ENCODE results near the gene RCE1.
A peak's percentile ranks its signal among the peaks of the same experiment; 100 is the strongest.

RCE1 gene

DNA sequence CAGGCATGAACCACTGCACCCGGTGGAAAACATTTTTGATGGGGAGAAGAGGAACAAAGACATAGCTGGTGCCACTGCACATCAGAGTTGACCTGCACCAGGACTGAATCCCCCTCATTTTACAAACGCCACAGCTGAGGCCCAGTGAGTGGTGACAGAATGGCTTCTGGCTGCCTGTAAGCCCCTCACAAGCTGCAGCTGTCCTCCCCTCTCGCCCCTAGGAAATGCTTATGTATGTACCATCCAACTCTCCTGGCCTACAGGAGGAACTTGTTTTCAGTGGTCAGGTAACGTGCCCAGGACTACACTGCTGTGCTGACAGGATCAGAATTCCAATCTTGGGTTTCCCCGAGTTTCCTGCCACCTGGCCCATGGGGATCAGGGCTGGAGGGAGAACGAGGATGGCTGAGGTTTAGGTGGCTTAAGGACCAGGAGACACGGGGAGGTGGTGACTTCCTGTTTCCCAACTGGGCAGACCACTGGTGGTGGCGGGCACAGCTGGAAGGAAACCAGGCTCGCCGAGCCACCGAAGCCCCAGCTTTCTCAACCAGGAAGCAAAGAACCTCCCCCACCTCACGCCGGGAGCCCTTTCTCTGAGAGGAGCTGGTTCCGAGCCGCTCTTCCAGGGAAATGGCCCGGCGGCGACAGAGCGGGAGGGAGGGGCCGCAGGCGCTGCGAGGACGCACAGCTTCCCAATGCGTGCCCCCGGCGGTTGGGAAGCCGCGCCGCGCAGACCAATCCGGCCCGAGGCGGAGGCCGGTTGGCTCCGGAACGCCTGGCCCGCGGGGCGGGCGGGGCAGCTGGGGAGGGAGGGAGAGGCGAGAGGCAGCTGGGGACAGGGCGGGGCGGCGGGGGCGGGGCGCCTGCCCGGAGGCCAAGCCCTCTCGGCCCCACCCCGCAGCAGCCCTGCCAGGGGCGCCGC, 12.6 kb downstream of the RCE1 start:
- TF ChIP-seq, protein P1, sequence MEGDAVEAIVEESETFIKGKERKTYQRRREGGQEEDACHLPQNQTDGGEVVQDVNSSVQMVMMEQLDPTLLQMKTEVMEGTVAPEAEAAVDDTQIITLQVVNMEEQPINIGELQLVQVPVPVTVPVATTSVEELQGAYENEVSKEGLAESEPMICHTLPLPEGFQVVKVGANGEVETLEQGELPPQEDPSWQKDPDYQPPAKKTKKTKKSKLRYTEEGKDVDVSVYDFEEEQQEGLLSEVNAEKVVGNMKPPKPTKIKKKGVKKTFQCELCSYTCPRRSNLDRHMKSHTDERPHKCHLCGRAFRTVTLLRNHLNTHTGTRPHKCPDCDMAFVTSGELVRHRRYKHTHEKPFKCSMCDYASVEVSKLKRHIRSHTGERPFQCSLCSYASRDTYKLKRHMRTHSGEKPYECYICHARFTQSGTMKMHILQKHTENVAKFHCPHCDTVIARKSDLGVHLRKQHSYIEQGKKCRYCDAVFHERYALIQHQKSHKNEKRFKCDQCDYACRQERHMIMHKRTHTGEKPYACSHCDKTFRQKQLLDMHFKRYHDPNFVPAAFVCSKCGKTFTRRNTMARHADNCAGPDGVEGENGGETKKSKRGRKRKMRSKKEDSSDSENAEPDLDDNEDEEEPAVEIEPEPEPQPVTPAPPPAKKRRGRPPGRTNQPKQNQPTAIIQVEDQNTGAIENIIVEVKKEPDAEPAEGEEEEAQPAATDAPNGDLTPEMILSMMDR (conservative IDR thresholded peaks at IDR 0.05; ENCODE audit: low read depth) = no peak

DNA sequence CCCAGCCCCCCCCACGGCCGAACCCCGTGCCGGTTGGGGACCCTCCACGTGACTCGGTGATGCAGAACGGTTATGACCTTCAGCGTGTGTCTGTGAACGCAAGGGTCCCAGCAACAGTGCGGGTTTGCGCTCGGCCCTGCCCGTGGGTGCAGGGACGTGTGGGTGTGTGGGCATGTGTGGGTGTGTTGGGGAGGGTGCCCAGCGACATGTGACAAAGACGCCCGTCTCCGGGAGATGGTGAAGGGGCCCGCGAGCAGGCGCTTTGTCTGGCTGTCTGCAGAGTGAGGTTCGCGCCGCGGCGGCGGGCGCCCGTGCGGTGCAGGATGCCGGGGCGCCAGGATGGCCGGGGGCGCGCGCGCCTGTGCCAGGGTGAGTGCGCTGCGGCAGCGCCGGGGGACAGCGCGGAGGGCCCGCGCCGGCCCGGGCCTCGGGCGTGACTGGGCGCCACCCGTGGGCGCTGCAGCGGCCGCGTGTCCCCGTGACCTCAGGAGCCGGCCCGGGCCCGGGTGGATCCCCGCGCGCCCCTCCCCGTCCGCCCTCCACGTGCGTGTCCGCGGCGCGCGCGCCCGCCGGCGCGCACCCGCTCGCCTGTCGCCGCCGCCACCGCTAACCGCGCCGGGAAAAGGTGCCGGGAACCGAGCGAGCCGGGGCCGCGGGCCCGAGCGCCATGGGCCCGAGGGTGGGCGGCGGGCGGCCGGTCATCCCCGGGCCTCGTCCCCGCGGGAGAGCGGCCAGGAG, 13.4 kb downstream of the RCE1 start, which contains the start of gene LRFN4:
LRFN4 (plus strand) TSS at position 569 of the 738 bp plus-strand sequence. CDS start 681 bp downstream, outside the sequence.
- DNase-seq (ENCODE audit: low spot score) = peak; percentile 57
- CTCF ChIA-PET = interaction anchor here (0.6 kb wide), 1 partner anchor 123 kb away, joined by 5 read pairs; no protein-coding TSS in a partner anchor
- TF ChIP-seq, protein P1 (conservative IDR thresholded peaks at IDR 0.05; ENCODE audit: low read depth) = no peak

More for the DNA sequence above, 12.6 kb downstream of the RCE1 start:
- POLR2A ChIA-PET (ENCODE audit: low non-redundant PET) = interaction anchor here (0.6 to 0.8 kb wide), 3 partner anchors 13 to 120 kb away, joined by 3 read pairs; partner anchors contain the start of gene RCE1
- peak overlapping the region; percentile 94 for H3K27ac ChIP-seq
- peak; percentile 94 for DNase-seq (ENCODE audit: low spot score)
- CTCF ChIA-PET = interaction anchor here (0.6 kb wide), 1 partner anchor 124 kb away, joined by 5 read pairs; no protein-coding TSS in a partner anchor

DNA sequence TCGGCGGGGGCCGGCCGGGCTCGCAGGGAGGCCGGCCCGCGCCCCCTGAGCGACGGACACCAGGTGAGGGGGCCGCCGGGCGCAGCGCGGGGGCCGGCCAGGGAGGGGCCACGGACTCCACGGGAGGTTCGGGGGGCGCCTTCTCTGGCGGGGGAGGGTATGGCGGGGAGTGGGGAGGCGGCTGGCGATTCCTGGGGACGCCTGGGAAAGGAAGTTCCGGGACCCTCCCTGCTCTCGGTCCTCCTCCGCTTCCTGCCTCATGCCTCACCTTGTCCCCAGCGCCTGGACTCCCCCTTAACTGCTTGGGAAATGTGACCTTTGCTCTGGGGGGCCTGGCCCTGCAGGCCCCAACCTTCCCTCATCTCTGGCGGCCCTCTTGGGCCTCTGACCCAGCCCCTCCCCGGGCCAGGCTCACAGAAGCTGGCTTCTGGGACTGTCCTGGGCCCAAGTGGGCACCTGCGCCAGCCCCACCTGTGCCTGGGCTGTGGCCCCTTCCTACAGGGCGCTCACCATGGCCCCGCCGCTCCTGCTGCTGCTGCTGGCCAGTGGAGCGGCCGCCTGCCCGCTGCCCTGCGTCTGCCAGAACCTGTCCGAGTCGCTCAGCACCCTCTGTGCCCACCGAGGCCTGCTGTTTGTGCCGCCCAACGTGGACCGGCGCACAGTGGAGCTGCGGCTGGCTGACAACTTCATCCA, 14.1 kb downstream of the RCE1 start:
- POLR2A ChIA-PET (ENCODE audit: low non-redundant PET) = no interaction called here
- DNase-seq (ENCODE audit: low spot score) = peak; percentile 27
- TF ChIP-seq, protein P1 (conservative IDR thresholded peaks at IDR 0.05; ENCODE audit: low read depth) = no peak
- CTCF ChIA-PET = no interaction called here
- H3K27ac ChIP-seq = peak overlapping the region; percentile 94

More for the DNA sequence above, 13.4 kb downstream of the RCE1 start, which contains the start of gene LRFN4:
- H3K27ac ChIP-seq = peak within 1 kb of the TSS; percentile 94
- POLR2A ChIA-PET (ENCODE audit: low non-redundant PET) = interaction anchor here (0.8 kb wide), 1 partner anchor 13 kb away, joined by 3 read pairs; the partner anchor contains the start of gene RCE1

DNA sequence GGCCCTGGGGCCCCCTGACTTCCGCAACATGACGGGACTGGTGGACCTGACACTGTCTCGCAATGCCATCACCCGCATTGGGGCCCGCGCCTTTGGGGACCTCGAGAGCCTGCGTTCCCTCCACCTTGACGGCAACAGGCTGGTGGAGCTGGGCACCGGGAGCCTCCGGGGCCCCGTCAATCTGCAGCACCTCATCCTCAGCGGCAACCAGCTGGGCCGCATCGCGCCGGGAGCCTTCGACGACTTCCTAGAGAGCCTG, 14.6 kb downstream of the RCE1 start:
- ChIA-PET CTCF (no interaction called here), POLR2A (ENCODE audit: low non-redundant PET) (no interaction called here)
- H3K27ac ChIP-seq = peak overlapping the region; percentile 94
- TF ChIP-seq, protein P1 (conservative IDR thresholded peaks at IDR 0.05; ENCODE audit: low read depth) = no peak
- no peak for DNase-seq (ENCODE audit: low spot score)

DNA sequence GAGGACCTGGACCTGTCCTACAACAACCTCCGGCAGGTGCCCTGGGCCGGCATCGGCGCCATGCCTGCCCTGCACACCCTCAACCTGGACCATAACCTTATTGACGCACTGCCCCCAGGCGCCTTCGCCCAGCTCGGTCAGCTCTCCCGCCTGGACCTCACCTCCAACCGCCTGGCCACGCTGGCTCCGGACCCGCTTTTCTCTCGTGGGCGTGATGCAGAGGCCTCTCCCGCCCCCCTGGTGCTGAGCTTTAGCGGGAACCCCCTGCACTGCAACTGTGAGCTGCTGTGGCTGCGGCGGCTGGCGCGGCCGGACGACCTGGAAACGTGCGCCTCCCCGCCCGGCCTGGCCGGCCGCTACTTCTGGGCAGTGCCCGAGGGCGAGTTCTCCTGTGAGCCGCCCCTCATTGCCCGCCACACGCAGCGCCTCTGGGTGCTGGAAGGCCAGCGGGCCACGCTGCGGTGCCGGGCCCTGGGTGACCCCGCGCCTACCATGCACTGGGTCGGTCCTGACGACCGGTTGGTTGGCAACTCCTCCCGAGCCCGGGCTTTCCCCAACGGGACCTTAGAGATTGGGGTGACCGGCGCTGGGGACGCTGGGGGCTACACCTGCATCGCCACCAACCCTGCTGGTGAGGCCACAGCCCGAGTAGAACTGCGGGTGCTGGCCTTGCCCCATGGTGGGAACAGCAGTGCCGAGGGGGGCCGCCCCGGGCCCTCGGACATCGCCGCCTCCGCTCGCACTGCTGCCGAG, 15.1 kb downstream of the RCE1 start:
- DNase-seq (ENCODE audit: low spot score) = no peak
- peak overlapping the region; percentile 94 for H3K27ac ChIP-seq
- TF ChIP-seq, protein P1 (conservative IDR thresholded peaks at IDR 0.05; ENCODE audit: low read depth) = no peak
- POLR2A ChIA-PET (ENCODE audit: low non-redundant PET) = no interaction called here
- CTCF ChIA-PET = no interaction called here
